22Rv1 (cell line): ENCODE results near the gene MAN1C1.

Experiments
- CTCF ChIP-seq: fragments of 450-650 bp; IDR thresholded peaks from 2 replicates; pipeline ENCODE4 v1.5.1; 2017; ENCODE audit warnings: mild to moderate bottlenecking
- ZFX ChIP-seq: fragments of 450-650 bp; IDR thresholded peaks from 2 replicates; pipeline ENCODE4 v1.6.1; 2017; ENCODE audit warnings: antibody characterized with exemption, borderline replicate concordance

- TF ChIP-seq ZFX = no peak
- TF ChIP-seq CTCF = no peak
Measured at GRCh38 chr1:25675729-25676476, 59.3 kb downstream of the MAN1C1 start.
